HG03064 (cell line): ENCODE data around the gene FILIP1.
A peak's percentile ranks its signal among the peaks of the same experiment; 100 is the strongest.
"Not testable (repeated sequence)": the region's sequence is repeated elsewhere in the genome, so short reads cannot be mapped to it uniquely, and the experiment has no call there.

Experiments
- ATAC-seq: cut with Tn5 transposase; IDR thresholded peaks from one replicate; pipeline ENCODE4 v1.9.1; 2021; ENCODE audit warnings: low read depth; ENCODE audit not compliant: unreplicated experiment

The FILIP1 gene

DNA sequence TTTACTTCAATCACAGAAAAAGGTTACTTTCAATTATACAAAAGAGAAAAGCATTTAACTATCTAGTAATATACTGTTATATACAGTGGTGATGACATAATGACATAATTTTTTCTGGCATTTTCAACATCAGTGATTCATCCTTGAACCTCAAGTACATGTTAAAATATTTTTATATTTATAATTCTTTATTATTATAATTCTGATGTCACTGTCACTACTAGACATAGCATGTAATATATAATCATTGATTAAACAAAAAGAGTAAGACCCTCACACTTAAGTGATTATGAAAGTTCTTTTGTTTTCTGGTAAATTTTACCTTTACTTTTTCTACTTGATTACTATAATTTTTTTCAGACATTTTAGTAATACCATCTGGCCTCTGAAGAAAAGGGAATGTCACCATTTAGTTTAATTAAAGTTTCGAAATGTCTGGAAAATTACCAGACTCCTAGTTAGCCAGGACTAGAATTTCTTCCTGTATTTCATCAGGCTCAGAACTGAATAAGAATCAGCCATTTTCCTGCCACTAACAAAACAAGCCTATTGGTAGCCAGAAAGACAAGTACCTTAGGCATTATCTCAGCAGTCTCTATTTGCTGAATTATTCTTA lies 71.5 kb downstream of the FILIP1 start:
- no peak for ATAC-seq

DNA sequence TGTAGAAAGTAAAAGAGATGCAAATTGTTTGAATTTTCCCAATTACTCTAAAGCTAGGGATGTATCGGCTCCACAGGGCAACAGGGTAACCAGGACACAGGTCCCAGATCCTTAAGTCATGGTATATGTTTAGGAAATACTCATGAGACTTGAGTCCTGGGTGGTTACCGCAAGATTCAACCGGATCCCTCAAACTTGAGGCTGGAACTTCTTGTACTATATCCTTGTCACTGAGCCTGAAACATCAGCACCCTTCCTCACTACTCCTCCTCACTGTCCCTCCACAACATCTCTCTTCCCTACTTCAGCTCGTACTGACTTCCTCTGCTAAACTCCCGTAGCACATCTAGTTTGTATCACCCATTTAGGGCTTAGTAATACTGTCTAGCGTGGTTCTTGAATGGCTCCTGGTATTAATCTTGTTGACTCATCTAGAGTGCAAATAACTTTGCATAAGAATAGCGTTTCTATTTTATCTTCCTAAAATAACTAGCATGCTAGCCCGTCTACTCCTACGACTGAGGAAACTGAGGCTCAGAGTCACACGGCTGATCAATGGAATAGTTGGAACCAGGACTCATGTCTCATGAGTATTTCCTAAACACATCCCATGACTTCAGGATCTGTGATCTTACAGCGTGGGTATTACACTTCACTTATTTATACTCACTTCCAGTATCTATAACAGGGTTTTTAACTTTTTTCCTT lies 72.1 kb downstream of the FILIP1 start:
- ATAC-seq = no peak

DNA sequence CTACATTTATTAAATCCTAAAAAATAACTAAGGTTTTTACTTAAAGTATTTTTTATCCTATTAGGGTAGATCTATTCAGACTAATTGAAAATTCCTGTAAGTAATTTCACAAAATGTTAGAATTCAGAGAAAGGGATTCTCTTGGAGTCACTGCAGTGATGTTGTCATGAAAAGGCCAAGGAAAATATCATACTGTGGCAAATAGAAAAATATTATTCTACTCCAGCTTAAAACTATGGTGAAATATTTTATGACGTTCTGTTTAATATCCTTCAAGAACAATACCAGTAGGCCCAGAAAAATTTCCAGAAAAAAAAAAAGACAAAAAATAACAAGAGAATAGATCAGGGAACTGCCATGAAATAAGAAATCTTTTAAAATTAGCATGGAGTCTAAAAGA lies 73.6 kb downstream of the FILIP1 start:
- ATAC-seq = no peak

DNA sequence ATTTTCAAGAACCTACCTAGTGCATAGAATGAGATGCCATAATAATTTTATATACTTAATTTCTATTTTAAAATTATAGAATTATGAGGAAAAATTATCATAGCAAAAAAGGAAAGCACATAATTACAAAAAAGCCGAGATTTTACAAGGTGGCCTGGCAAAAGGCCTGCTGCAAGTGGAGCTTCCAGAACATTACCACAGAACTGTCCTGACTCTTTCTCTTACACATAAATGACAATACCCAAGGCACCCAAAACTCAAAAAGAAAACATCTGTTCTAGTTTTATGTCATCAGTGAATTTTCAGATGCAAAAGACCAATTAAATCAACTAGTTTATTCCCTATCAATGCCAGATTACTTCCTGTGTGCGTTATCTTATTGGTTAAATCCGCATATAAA lies 74.2 kb downstream of the FILIP1 start:
- no peak for ATAC-seq

DNA sequence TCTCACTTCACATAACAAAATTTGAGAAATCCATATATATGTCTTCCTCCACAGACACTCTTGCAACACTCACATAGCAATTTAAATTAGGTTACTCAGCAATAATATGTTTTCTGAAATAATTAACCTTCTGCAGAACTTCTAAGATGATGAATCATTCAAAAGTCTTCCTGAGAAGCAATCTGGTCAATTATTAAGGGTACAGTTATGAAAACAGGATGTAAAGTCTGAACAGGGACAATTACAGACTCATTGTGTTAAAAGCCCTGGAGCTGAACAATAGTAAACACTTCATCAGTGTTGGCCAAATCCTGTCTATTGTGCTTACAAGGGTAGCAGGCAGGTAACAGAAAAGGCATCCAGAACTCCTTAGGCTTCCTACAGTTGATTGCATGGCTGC lies 75.4 kb downstream of the FILIP1 start:
- ATAC-seq = peak; percentile 73

DNA sequence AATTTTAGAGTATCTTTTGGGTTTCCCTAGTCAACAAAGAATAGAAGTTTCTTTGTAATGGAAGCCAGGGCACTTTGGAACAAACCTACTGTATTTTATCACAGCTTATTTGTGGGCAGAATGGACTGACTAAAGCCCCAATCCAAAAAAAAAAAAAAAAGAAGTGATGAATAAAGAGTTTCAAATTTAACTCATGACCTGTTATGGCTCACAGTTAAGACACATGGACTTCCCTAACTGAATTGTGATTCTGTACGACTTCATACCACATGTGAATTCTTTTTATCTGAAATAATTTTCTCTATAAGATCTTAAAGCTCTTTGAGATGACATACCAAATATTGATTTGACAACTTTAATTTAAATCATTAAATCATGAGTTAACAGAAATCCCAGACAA lies 77.2 kb downstream of the FILIP1 start:
- no peak for ATAC-seq

DNA sequence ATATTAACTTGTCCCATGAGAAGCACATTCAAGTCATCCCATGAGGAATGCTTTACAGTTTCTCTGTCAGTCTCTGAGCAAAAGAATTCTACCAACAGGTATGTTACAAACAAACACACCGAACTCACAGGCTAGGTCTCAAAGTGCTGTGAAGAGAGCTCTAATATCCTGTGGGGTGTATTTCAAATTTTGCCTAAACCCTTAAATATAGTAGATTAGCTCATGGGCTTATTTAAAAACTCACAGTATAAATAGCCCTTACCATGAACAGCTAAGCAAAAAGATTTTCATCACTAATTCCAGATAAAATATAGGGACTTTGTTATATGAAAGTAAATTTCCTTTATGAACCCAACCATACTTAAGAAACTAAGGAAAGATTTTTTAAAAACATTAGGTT lies 77.8 kb downstream of the FILIP1 start:
- ATAC-seq = no peak

DNA sequence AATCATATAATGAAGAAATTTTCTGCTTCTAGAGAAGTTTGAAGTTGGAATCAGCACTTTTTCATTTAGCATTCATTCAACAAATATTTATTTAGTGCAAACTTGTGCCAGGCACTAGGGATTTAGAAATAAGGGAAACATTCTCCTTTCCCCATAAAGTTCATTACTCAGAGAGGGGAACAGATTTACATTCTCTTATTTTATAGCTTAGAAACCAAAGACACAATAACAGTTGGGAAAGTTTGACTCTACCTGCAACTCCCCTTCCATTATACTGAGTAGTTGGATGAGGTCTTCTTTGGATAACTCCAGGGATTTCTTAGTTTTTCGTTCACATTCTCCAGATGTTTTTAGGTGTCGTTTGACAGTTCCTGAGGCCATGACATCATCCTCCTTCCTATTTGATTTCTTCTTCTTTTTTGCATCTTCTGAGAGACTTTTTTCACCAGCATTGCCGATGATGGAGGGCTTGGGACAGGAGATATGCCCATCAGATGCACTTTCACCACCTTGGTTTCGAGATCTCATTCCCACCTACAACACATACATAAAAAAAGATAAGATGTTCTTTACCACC lies 79.1 kb downstream of the FILIP1 start:
- no peak for ATAC-seq

DNA sequence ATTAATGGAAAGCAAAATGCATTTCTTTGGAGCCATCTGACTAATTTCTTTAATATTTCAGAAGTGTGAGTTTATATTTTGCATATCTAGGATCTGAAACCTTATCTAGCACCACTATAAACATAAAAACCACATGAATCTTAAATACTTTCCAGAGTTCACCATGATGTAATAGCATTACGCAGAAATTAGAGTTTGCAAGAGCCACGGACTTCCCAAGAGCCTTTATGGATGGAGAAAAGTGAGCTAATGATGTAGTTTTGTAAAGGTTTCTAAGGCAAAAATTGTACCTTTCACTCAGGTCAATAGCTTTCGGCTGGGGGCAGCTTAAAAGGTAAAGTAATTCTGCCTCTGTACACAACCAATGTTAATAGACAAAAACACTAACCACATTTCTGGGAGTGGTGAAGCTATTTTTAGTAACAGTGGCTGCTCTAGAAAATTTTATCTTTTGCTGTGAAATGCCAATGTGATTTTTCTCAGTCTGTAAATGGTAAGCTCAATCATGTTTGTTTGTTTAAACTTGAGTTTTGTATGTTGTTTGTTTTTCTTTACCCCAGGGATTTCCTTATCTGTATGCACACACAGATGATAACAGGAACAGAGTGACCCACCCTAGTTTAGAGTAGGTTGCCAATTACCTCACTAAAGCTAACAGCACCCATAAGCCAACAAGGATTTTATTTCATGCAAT lies 80.5 kb downstream of the FILIP1 start:
- no peak for ATAC-seq

DNA sequence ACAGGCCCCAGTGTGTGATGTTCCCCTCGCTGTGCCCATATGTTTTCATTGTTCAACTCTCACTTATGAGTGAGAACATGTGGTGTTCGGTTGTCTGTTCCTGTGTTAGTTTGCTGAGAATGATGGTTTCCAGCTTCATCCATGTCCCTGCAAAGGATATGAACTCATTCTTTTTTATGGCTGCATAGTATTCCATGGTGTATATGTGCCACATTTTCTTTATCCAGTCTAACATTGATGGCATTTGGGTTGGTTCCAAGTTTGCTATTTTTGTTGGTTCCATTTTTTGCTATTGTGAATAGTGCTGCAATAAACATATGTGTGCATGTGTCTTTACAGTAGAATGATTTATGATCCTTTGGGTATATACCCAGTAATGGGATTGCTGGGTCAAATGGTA lies 83.0 kb downstream of the FILIP1 start:
- ATAC-seq = not testable (repeated sequence)

DNA sequence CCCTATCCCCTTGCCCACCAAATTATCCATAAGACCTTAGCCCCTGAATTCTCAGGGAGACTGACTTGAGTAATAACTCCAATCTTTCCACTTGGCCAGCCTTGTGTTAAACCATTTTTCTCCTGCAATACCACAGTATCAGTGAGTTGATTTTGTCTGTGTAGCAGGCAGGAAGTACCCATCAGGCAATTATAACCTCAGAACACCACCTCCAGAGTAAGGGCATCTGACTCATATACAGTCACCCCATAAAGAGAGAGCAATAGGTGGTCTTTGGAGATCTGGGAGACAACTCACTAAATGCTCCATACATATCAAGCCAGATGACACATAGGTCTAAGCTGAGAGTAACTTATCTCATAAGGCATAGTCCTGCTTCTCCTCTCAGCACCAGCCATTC lies 83.7 kb downstream of the FILIP1 start:
- no peak for ATAC-seq

DNA sequence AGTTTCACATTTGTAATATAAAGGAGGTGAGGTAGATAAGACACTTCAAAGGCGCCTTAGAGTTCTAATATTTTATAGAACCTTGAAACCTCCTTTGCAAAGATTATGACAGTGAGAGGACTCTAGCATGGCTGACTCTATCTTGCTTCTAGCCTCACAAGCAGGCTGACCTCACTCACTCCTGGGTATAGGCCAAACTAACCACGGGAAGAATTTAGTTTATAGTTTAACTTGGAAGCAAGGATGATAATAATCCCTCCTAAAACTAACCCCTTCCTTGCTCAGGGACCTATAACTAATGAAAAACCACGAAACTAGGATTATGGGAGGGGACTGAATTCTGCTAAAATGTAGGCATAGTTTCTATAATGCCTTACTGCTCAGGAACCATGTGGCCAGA lies 84.3 kb downstream of the FILIP1 start:
- ATAC-seq = no peak

DNA sequence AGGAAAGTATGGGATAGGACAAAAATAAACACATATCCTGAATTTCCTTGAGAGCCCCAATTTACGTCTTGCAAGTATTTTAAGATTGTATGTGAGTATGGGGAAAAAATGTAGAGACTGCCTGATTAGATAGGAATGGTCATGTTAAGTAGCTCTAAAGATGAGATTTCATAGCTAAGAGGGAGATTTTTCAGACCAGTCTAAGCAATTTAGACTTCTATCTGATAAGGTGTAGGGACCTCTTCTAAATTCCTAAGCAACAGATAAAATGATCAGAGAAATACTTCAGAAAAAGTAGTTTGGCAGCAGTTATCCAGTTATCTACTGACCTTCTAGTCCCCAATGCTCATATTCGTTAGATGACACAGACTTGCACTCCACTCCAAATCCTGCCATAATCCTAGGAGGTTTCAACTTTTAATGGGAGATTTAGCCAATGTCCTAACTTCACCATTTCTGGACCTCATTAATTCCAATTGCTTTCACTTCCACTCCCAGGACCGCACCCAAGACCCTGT lies 90.0 kb downstream of the FILIP1 start:
- ATAC-seq = no peak

DNA sequence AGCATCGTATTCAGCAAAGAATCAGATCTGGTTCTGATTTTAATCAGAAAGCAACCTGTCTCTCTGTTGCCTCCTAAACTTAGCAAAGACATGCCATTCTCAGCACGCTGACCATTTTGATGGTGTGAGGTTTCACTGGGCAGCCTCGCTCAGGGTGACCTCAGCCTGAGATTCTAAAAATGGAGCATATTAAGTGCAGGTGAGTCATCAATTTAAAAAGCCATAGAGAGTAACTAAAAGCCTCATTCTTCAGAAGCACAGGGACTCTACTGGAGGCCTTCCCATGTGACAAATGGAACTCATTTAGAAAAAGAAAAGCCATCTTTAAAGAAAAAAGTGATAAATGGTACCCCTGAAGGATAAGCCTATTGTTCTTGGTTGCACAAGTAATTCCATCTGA lies 91.3 kb downstream of the FILIP1 start:
- no peak for ATAC-seq

DNA sequence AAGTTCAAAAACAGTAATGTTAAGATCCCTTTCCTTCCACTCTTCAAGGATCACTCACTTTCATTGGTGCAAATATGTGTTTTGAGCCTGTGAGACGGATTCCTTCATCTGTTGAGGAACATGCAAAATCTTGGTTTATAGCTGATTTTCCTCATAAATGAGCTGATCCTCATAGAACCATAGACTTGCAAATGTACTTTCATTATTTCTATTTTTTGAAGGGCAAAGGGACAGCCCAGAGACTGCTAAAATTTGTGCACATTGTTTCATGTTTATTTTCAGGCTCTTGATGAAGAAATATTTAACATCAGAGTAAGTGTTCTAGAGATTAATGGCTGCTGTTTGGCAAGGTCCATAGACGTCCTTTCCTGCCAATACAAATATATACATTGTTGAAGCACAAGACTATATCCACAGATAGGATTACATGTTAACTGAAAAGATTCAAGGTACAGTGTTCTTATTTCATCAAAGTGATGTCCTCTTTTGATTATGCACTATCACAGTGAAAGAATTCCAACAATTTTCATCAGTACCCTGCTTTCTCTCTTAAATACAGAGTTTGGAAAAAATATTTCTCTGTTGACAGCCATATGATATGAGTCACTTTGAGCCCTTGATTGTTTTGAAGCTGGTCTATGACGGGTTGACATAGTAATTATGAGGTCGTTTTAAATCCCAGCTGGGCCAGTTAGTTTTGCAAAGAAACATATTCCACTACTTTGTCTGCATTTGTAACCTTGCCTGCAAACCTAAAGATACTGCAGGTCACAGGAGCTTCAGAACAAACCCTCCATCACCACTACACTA lies 95.7 kb downstream of the FILIP1 start:
- no peak for ATAC-seq

DNA sequence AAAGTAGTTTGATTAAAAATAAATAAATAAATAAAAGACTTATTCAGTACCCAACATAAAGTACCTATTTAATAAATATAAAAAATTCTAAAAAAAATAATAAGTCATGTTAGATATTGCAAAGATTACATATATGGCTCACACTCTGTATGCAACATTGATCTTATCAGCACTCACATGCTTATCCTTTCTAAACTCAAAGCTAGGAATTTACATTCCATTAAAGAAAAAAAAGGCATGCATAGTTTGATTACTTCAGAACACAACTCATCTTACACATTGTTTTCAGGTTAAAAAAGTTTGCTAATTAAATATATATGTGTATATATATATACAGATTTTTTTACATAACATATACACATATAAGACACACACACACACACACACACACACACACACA lies 96.4 kb downstream of the FILIP1 start:
- no peak for ATAC-seq

DNA sequence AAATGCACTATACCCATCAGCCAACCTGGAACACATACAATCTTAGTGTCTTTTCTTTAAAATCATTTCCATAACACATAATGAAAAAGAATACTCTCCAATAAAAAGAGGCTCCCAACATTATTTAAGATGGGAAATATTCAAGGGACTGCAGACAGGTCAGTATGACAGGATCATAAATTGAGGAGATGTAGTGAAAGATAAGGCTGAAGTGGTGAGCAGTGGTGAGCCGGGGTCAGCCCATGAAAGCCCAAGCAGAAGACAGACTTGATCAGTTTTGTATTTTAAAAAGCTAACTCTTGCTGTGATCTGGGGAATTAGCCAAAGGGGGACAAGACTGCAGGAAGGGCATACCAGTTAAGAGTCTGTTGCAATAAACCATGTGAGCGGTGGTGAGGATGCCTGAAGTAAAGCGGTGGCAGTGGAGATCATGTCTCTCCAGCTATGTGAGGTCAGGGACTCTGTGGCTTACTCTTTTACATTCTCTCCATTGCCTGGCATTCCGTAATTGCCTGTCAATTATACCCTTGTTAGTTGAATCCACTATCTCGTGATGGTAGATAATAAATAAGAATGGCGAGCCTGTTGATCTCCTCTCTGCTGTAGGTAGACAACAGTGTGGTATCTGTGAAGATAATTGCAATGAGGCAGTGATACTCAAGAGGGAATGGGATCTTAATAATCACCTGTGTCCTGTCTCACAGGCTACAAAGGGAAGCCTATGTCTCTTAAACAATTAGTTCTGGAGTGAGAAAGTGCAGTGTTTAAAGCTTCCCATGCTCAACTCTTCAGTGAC lies 97.4 kb downstream of the FILIP1 start:
- no peak for ATAC-seq

DNA sequence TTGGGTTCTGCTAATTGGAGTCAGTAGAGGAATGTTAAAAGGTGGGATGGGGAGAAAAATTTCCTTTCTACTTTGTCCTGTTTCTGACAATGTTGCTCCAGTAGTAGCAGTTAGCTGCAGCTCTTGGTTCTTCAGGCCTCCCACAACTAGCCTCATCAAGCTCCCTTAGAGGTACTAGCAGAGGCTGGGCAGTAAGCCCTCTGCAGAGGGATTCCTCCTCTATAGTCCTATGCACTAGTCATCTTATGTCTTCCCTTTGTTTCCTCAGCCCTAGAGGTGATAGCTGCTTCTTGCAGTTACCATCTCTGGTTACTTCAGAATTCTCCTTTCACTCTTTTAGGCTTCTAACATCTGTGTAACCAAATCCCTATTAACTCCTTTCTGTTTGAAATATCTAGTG lies 99.8 kb downstream of the FILIP1 start:
- ATAC-seq = no peak

DNA sequence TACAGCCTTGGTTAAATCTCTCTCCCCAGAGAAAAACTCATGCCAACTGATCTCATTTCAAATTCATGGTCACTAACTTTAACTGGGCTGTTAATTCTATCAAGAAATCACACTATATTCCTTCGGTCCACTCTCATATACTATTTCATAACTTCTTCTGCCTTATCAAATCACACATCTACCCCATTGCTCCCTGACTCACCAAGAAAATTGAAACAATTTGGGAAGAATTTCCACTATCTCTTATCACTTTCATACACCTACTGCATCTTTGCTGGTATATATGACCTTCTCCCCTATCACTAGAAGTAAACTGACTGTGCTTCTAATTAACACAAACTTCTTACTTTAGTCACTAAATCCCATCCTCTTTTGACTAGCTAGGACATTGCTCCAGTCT lies 102.3 kb downstream of the FILIP1 start:
- no peak for ATAC-seq
